Epithelial cell of esophagus (primary cell): ENCODE data around the gene LIPC.

Experiments
- DNase-seq: peaks from one replicate; pipeline ENCODE4 v3.0.0; 2010; ENCODE audit warnings: low read depth
- H3K4me3 ChIP-seq: 2 replicates; pipeline ENCODE4 v1.5.1; 2011; ENCODE audit warnings: mild to moderate bottlenecking, low read length, control low read depth
- TF ChIP-seq, protein P1 (sequence below): IDR thresholded peaks from 2 replicates; pipeline ENCODE4 v1.5.1; 2011; ENCODE audit warnings: low read depth, mild to moderate bottlenecking, low read length, control low read depth, inconsistent platforms; ENCODE audit not compliant: insufficient read depth; ENCODE audit errors: missing control alignments

Gene LIPC

DNA sequence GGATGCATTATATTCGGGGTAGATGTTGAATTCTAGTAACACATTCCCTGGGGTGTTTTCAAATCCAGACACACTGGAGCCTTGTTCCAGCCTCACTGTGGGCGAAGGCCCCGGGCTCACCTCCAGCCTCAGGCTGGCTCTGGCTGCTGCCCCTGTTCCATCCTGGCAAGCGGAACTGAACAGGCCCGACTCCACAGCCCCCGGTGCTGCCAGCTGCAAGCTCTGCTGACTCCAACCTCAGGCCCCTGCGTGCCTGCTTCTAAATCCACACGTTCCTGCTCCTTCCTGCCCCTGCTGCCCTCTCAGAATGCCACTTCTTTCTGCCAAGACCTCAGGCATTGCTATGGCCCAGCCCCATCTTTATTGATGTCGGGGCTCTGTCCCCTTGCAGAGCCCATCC, 90.6 kb downstream of the LIPC start:
- no peak overlapping the region for H3K4me3 ChIP-seq
- no peak for DNase-seq
- TF ChIP-seq, protein P1, sequence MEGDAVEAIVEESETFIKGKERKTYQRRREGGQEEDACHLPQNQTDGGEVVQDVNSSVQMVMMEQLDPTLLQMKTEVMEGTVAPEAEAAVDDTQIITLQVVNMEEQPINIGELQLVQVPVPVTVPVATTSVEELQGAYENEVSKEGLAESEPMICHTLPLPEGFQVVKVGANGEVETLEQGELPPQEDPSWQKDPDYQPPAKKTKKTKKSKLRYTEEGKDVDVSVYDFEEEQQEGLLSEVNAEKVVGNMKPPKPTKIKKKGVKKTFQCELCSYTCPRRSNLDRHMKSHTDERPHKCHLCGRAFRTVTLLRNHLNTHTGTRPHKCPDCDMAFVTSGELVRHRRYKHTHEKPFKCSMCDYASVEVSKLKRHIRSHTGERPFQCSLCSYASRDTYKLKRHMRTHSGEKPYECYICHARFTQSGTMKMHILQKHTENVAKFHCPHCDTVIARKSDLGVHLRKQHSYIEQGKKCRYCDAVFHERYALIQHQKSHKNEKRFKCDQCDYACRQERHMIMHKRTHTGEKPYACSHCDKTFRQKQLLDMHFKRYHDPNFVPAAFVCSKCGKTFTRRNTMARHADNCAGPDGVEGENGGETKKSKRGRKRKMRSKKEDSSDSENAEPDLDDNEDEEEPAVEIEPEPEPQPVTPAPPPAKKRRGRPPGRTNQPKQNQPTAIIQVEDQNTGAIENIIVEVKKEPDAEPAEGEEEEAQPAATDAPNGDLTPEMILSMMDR: no peak

DNA sequence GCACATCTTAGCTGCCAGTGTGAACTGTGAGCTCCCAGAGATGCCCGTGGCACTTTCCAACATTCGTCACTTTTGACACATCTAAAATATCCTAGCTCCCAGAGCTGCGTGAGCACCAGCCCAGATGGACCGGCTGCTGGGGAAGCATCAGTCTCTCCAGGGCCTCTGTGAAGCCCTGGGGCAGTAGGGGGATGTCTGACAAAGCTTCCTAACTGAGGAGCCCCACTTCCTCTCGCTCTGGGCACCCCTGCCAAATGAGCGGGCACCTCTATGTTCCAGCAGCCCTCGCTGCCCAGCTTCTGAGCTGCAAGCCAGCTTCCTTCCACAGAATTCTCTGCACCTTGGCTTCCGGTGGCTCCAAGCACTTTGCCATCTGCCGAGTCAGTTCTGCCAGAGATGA, 91.1 kb downstream of the LIPC start:
- TF ChIP-seq, protein P1: no peak
- H3K4me3 ChIP-seq: no peak overlapping the region
- DNase-seq: no peak

DNA sequence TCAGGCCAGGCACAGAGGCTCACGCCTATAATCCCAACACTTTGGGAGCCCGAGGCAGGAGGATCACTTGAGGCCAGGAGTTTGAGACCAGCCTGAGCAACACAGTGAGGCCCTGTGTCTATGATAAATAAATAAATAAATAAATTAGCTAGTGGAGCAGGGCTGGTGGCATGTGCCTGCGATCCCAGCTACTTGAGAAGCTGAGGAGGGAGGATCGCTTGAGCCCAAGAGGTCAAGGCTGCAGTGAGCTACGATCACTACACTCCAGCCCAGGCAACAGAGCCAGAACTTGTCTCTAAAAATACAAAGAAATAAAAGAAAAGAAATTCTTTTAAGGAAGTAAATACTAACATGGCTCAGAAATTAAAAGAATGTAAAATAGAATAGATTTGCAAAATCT, 91.8 kb downstream of the LIPC start:
- TF ChIP-seq, protein P1: no peak
- H3K4me3 ChIP-seq: no peak overlapping the region
- no peak for DNase-seq

DNA sequence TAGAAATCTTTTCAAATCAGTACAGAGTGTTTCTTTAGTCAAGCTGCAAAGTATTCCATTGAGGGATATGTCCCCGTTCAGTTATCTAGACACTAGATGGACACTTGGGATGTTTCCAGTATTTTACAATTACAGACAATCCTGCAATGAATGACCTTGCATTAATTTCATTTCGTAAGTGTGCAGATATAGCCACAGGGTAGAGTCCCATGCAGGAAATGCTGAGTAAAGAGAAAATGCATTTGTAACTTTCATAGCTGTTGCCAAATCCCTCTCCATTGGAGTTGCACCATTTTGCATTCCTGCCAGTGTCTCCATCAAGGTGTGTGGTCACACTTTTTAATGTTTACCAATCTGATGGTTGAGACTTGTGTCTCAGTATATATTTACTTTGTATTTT, 92.5 kb downstream of the LIPC start:
- TF ChIP-seq, protein P1: no peak
- peak; percentile 82 for DNase-seq
- H3K4me3 ChIP-seq: no peak overlapping the region

DNA sequence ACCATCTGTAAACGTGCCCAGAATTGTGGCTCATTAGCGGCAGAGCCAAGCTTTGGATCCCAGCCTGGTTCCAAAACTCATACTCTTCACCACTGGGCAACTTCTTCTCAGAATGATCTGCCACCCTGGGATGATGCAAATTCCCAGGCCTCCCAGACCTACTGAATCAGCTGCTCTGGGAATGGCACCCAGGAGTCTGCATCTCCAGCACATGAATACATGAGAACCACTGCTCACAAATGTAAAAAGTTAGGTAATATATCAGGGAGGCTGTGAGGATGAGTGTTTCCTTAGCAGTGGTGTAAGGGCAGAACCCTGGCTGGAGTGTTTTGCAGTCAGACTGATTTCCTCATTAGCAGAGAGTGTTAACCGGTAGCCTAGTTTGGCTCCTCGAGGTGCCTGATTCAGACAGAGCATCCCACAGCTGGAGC, 94.2 kb downstream of the LIPC start:
- no peak overlapping the region for H3K4me3 ChIP-seq
- no peak for DNase-seq
- TF ChIP-seq, protein P1: no peak

DNA sequence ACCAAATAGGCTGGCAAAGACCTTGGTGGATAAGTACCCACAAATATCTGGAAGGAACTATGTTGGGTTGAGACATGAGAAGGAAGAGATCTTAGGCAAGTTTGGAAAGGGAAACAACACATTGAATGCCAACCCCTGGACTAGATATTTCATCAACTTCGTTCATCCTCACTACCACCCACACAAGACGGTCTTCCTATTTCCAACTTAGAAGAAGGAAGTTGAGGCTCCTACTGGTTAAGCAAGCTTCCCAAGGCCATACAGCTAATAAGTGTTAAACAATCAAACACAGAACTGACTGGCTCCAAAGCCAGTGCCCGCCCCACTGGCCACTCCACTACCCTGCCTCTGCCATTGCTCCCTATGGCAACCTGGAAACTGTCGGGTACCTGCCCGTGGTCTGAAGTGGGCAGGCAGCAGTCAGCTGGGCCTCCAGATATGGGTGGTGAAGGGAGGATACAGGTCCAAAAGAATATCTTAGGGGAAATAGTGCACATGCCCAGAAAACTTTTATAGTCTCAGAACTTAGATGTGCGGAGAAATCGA, 94.9 kb downstream of the LIPC start:
- TF ChIP-seq, protein P1: no peak
- H3K4me3 ChIP-seq: no peak overlapping the region
- DNase-seq: no peak

DNA sequence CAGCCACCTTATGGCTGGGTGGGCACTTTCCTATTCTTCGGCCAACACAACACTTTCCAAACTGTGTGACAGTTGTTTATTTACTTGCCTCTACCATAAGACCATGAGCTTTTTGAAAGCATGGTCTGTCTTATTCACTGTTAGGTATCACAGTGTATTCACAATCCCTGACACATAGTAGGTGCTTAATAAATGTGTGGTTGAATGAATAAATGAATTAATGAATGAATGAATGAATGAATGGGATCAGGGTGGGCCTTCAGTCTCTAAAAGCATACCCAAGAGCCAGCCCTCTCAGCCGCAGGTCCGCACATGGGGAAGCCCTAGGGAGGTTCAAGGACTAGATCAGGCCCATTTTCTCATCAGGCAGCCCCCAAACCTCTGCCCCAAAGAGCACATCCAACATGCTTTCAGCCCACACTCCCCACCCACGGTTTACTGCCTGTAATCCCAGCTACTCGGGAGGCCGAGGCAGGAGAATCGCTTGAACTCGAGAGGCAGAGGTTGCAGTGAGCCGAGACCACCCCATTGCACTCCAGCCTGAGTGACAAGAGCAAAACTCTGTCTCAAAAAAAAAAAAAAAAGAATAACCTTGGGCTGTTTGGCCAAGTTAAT, 95.9 kb downstream of the LIPC start:
- H3K4me3 ChIP-seq: no peak overlapping the region
- TF ChIP-seq, protein P1: no peak
- no peak for DNase-seq
